NCI-H128 (cell line): Measurements from ENCODE around the gene OBSCN.
"Not testable (repeated sequence)": the region's sequence is repeated elsewhere in the genome, so short reads cannot be mapped to it uniquely, and the experiment has no call there.

ENCODE experiments used
- DNase-seq: peaks from one replicate; lab custom pipeline; 2025; ENCODE audit not compliant: unreplicated experiment; lab: John Stamatoyannopoulos, UW

Gene OBSCN

DNA sequence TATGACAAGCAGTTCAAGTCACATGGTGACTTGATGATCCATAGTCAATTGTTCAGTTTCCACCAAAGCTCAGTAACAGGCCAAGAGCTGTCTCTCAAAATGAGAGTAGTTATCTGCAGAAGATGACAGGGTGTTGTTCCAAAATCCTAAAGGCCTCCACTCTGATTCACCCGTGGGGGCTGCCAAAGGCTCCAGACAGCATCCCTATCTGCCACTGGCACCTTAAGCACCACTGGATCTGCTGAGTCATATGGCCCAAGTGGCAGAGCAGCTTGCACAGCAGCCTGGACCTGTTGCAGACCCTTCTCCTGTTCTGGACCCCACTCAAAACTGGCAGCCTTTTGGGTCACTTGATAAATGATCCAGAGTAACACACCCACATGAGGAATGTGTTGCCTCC lies 44.6 kb downstream of the OBSCN start:
- not testable (repeated sequence) for DNase-seq

DNA sequence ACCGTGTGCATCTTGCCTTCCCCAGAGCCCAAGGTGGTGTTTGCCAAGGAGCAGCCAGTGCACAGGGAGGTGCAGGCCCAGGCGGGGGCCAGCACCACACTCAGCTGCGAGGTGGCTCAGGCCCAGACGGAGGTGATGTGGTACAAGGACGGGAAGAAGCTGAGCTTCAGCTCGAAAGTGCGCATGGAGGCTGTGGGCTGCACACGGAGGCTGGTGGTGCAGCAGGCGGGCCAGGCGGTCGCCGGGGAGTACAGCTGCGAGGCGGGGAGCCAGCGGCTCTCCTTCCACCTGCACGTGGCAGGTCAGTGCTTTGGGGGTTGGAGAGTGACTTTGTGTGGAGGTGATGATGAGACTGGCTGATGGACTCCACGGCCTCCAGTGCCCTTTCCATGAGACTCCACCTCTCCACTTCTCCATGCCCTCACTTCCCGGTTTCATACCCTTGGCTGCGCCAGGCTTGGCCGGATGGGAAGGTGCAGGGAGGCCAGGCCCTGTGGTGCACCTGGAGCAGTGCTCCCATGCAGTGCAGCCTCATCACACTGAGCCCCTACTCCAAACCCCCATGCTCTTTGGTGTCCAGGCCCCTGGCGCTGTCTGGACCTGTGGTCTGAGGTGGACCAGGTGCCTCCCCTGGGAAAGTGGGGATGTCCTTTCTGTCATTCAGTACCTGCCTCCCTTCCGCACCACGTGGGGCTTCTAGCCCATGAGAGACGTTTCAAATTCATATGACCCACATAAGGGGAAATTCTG lies 49.0 kb downstream of the OBSCN start:
- DNase-seq: no peak

DNA sequence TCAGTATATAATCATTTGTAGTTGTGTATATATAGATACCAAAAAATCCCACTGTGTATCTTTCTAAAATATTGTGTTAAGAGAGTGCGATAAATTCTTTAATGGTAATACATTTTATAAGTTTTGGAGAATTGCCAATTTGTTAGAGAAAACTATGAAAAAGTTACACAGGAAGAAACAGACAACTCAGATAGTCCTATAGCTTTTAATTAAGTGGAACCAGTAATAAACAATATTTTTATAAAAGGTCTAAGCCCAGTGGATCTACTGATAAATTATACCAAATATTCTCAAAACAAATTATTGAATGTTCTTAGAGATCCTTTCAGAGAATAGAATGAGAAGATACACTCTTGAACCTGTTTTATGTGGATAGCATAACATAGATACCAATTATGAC lies 50.6 kb downstream of the OBSCN start:
- DNase-seq: no peak

DNA sequence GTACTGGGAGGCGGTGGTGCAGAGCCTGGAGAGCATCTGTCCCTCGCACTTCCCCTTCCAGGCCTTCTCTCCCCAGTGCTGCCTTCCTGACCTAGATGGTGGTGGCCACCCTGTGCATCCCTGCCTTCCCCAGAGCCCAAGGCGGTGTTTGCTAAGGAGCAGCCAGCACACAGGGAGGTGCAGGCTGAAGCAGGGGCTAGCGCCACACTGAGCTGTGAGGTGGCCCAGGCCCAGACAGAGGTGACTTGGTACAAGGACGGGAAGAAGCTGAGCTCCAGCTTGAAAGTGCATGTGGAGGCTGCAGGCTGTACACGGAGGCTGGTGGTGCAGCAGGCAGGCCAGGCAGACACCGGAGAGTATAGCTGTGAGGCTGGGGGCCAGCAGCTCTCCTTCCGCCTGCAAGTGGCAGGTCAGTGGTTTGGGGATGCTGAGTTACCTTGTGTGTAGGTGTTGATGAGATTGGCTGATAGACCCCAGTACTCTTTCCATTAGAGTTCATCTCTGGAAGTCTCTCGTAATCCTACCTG lies 51.6 kb downstream of the OBSCN start:
- no peak for DNase-seq

DNA sequence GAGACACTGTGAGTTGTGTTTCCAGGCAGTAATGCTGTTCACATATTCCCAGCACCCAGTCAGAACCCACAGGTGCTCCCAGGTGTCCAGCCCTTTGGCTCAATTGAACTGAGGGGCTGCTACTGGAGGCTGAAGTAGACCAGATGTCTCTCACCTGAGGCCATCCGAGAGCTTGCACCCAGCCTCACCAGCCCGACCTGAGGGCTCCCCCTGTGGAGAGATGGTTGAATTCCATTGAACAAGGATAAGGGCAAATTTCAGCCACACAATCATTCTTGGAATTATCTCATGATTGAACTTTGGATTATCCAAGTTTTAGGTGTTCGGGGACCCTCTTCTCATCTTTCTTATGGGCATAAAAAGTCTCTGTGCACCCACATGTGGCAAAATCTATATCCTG lies 52.1 kb downstream of the OBSCN start:
- no peak for DNase-seq

DNA sequence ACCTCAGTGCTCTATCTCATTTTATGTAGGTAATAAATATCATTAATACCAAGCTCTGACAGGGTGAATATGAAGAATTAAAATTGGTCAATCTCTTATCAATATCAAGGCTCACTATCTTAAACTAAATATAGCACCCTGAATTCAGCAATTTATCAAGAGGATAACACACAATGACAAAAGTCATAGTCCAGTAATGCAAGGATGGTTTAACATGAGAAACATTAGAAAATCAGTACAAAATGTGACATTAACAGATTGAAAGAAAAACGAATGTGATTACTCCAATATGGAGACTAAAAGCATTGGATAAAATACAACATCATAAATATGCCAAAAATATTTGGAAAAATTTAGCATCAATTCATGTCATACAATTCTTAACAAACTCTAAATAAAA lies 53.9 kb downstream of the OBSCN start:
- no peak for DNase-seq

DNA sequence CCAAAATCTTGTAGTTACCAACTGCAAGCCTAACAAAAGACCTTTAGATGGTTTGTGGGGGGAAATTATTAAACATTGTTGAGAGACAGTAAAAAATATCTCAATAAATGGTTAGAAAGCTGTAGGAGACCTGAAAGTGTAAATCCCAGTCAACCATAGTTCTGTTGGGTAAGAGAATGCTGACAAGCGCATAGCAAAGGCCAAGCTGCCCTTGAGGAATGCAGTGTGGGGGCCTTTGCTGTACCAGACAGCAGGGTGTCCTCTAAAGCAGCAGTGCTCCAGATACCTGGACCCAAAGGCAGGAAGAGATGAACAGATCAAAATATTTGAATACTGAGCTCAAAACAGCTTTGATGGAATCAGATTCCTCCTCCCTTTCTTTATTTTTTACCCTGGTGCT lies 54.6 kb downstream of the OBSCN start:
- no peak for DNase-seq

DNA sequence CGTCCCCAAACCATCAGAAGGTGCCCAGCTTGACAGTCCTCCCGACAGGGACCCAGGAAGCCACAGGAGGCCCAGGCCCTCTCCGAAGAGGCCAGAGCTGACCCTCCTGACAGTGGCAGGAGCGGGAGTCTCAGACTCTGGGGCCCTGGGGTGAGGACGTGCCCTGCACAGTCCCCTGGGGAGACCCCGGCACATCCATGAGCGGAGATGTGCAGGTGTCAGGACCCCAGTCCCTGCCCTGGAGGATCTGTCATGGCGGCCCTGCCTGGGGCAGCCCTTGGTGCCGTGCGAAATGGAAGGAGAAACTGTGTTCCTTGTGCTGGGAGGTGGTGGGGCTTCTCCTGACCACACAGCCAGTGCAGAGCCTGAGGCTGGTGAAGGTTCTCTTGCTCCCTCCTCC lies 55.8 kb downstream of the OBSCN start:
- DNase-seq: no peak

DNA sequence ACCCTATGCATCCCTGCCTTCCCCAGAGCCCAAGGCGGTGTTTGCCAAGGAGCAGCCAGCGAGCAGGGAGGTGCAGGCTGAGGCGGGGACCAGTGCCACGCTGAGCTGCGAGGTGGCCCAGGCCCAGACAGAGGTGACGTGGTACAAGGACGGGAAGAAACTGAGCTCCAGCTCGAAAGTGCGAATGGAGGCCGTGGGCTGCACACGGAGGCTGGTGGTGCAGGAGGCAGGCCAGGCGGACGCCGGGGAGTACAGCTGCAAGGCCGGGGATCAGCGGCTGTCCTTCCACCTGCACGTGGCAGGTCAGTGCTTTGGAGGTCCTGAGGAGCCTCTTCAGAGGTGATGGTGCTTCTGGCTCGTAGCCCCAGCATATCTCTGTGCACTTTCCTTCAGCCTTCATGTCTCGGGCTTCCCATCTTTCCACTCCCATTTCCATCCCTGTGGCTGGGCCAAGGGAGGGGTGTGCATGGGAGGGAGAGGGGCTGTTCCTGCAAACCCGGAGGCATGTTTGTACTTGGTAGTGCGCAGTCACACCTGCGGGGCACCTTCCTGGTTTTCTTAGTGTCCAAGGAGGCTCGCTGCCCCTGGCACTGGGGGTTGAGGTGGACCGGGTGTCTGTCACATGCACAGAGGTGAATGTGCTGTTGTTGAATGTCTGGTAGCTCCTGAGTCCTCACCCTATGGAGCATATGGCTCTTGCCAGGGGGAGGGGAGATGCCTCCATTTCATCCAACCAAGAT lies 56.4 kb downstream of the OBSCN start:
- no peak for DNase-seq

DNA sequence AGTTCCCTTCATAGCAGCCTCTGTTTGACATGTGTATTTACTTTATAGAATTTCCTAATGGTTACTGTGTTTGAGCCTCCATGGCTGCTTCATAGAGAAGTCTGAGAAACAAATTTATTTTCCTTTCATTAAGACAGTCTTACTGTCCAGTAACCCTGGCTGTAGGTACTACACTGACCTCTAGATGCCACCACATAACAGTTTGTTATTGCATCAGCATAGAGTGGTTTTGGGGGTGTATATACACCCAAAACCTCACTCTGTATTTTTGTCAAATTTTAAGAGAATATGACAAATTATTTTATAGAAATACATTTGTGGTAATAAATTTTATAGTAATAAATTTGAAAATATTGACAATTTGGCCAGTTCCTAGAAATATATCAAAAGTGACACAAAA lies 57.3 kb downstream of the OBSCN start:
- DNase-seq: no peak

DNA sequence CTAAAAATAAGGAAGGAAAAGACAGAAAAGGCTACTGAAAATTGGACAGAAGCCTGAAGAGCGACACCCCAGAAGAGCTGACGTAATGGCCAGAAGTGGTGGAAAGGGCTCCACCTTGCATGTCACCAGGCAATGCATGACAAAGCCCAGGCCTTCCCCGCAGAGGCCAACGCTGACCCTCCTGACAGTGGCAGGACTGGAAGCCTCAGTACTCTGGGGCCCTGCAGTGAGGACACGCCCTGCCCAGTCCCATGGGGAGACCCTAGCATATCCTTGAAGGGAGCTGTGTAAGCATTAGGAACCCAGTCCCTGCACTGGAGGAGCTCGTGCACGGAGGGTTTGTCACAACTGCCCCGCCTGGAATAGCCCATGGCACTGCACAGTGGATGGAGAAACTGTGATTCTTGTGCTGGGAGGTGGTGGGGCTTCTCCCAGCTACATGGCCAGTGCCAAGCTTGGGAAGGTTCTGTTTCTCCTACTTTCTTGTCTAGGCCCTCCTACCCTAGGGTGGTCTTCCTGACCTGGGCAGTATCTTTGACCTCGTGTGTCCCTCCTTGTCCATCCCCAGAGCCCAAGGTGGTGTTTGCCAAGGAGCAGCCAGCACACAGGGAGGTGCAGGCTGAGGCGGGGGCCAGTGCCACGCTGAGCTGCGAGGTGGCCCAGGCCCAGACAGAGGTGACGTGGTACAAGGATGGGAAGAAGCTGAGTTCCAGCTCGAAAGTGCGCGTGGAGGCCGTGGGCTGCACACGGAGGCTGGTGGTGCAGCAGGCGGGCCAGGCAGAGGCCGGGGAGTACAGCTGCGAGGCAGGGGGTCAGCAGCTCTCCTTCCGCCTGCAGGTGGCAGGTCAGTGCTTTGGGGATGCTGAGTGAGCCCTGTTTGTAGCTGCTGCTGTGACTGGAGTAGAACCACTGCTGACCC lies 60.4 kb downstream of the OBSCN start:
- no peak for DNase-seq

DNA sequence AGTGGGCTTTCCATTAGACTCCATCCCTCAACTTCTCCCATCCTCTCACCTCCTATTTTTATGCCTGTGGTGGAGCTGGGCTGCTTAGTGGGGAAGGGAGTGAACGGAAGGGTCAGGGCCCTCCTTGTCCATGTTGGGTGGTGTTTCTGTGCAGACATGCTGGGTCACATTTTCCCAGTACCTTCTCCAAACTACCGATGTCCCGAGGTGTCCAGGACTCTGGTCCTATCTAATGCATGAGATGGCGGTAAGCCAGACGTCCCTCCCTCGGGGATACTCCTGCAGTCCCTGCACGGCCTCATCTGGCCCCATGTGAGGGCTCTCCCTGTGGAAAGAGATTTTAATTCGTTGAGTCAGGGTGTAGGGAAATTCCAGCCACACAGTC lies 61.0 kb downstream of the OBSCN start:
- DNase-seq: no peak

DNA sequence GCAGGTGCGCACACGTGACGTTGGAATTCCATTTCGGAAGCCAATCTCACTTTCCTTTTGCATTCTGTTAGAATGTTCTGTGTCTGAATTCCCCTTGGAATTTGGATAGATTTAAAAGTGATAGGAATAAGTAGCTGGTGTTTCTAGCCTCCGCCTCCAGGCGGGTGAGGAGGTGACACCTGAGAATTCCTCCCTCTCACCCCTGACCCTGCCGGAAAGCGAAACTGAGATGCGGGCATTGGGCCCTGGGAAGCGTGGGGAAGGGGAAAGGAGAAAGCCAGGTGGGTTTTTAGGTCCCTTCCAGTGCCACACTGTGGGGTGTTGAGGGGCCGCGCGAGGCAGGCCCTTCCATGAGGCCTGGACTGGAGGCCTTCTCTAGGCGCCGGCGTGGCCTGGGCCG lies 61.6 kb downstream of the OBSCN start:
- not testable (repeated sequence) for DNase-seq

DNA sequence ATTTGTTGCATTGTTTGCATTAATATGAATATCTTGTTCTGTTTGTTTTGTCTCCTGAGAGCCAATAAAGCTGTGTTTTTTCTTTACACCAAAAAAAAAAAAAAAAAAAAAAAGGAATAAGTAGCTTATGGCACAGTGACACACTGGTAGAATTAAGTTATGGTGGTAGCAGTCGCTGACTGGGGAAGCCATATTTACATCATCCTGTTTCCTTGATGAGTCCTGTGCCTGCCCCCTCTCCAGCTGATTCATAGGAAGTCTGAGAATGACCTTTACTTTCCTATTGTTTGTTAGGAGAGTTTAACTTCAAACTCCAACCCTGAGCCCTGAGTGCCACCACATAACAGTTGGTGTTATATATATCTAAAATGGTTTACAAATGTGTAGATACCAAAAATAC lies 62.2 kb downstream of the OBSCN start:
- DNase-seq: no peak

DNA sequence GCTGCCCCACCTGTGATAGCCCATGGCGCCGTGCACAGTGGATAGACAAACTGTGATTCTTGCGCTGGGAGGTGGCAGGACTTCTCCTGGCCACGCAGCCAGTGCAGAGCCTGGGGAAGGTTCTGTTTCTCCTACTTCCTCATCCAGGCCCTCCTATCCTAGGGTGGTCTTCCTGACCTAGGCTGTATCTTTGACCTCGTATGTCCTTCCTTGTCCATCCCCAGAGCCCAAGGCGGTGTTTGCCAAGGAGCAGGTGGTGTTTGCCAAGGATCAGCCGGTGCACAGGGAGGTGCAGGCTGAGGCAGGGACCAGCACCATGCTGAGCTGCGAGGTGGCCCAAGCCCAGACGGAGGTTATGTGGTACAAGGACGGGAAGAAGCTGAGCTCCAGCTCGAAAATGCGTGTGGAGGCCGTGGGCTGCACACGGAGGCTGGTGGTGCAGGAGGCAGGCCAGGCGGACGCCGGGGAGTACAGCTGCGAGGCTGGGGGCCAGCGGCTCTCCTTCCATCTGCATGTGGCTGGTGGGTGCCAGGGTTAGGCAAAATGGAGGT lies 63.9 kb downstream of the OBSCN start:
- no peak for DNase-seq

DNA sequence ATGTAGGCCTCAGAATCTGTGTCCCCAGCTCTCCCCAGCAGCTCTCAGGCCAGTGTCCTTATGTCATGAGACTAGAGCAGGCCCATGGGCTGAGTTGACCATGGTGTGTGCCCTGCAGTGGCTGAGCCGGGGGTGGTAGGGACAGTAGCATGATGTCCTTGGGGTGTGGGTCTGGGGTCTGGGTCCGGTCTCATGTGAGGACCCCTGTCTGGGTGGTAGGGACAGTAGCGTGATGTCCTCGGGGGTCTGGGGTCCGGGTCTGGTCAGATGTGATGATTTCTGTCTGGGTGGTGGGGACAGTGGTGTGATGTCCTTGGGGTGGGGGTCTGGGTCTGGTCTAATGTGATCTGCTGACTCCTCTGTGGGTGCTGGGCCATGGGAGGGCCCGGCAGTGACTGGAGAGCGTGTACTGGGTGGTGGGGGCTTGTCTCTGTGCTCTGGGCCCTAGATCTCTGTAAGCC lies 64.5 kb downstream of the OBSCN start:
- no peak for DNase-seq

DNA sequence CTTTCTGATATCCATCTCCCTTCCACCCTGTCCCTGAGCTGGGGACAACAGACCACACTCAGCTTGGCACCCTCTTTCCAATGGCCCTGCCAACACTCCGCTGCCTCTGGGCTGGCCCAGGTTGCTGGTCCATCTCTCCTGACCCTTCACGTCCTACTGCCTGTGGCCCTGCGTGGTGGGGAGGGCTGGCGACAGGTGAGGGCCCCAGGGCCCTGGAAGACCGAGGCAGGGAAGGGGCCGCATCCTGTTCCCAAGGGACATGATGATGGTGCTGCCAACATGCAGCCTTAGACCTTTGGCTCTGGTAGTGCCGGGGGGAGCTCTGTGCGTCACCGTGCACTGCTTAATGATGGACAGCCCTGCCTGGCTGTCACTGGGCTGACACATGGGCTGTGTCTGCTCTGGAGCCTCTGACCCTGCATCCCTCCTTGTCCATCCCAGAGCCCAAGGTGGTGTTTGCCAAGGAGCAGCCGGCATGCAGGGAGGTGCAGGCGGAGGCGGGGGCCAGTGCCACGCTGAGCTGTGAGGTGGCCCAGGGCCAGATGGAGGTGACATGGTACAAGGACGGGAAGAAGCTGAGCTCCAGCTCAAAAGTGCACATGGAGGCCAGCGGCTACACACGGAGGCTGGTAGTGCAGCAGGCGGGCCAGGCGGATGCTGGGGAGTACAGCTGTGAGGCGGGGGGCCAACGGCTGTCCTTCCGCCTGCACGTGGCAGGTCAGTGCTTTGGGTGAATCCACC lies 65.2 kb downstream of the OBSCN start:
- no peak for DNase-seq

DNA sequence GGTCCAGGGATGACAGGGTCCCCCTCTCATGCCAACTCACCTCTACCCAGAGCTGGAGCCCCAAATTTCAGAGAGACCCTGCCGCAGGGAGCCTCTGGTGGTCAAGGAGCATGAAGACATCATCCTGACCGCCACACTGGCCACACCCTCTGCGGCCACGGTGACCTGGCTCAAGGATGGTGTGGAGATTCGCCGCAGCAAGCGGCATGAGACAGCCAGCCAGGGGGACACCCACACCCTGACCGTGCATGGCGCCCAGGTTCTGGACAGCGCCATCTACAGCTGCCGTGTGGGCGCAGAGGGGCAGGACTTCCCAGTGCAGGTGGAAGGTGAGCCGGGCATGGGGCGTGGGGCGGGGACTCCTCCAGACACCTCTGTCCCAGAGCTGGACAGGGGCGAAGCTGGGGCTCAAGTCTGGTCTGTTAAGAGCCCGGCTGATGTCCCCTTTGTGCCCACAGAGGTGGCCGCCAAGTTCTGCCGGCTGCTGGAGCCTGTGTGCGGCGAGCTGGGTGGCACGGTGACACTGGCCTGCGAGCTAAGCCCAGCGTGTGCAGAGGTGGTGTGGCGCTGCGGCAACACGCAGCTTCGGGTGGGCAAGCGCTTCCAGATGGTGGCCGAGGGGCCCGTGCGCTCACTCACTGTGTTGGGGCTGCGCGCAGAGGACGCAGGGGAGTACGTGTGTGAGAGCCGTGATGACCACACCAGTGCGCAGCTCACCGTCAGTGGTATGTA lies 66.0 kb downstream of the OBSCN start:
- DNase-seq: no peak

DNA sequence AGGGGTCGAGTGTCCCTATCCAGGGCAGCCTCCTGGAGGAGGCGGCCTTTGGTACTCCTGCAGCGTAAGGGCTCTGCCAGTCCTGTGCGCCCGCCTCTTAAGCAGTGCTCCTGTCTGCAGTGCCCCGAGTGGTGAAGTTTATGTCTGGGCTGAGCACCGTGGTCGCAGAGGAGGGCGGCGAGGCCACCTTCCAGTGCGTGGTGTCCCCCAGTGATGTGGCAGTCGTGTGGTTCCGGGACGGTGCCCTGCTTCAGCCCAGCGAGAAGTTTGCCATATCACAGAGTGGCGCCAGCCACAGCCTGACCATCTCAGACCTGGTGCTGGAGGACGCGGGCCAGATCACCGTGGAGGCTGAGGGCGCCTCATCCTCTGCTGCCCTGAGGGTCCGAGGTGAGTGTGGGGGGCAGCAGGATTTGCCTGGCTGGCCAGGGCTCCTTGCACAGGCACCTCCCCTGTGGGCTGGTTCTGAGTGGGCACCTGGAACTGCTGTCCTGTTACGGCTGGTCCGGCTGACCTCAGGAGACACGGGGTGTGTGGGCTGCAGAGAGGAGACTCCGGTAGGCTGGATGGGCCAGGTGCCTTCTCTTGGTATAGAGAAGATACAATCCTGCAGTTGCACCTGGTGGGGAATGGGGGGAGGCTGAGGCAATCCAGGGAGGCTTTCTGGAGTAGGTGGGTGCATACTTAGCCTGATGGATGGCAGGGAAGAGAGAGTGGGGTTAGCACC lies 66.8 kb downstream of the OBSCN start:
- no peak for DNase-seq
